ENCODE data around the gene THAP4. TPM values are rescaled to one million over a fixed set of nuclear protein-coding genes. Genes with fewer than 3 reads are reported as not detected.
A peak's percentile ranks its signal among the peaks of the same experiment; 100 is the strongest.

THAP4 gene
- total and polyA plus RNA-seq, 2 of the 13 experiments (the other 11 are each of a cell fraction or from before 2014, with no cell fraction given) = 59.7 to 75.7 TPM

- 0 out of 4 replicates have a peak, but pooled peaks of 1 of the 2 experiments have one; percentile 0 for TF ChIP-seq MAFK (conservative IDR thresholded peaks at IDR 0.05 in 1 of 2, IDR thresholded peaks at IDR 0.05 in 1 of 2; ENCODE audit: low read length in 2 of 2)
- no peak for TF ChIP-seq TRIM24 (CRISPR knock-in tag; IDR thresholded peaks at IDR 0.05)
- TF ChIP-seq ZBTB7B (CRISPR knock-in tag; IDR thresholded peaks at IDR 0.05) = peak; percentile 83
- TF ChIP-seq E2F2 (CRISPR knock-in tag; IDR thresholded peaks at IDR 0.05; ENCODE audit: borderline replicate concordance) = no peak; the same call in 1 of the 2 replicates
- TF ChIP-seq ZNF280B (CRISPR knock-in tag; IDR thresholded peaks at IDR 0.05; ENCODE audit: borderline replicate concordance) = peak; percentile 85
- peak; percentile 72 for TF ChIP-seq TFE3 (CRISPR knock-in tag; IDR thresholded peaks at IDR 0.05)
- no peak for TF ChIP-seq MLLT10 (CRISPR knock-in tag; IDR thresholded peaks at IDR 0.05)
- TF ChIP-seq MTF2 (CRISPR knock-in tag; IDR thresholded peaks at IDR 0.05; ENCODE audit: borderline replicate concordance) = no peak
- TF ChIP-seq ZNF557 (CRISPR knock-in tag; IDR thresholded peaks at IDR 0.05) = no peak
- no peak for TF ChIP-seq ZNF652 (CRISPR knock-in tag; IDR thresholded peaks at IDR 0.05; ENCODE audit: borderline replicate concordance, low read depth)
- TF ChIP-seq ZNF644 (CRISPR knock-in tag; IDR thresholded peaks at IDR 0.05; ENCODE audit: low read depth) = no peak
- TF ChIP-seq ZBTB42 (CRISPR knock-in tag; IDR thresholded peaks at IDR 0.05) = no peak
- TF ChIP-seq SOX5 (CRISPR knock-in tag; IDR thresholded peaks at IDR 0.05; ENCODE audit: borderline replicate concordance) = peak; percentile 49
- peak; percentile 90 for TF ChIP-seq ZNF205 (CRISPR knock-in tag; IDR thresholded peaks at IDR 0.05)
- peak; percentile 82 for TF ChIP-seq ZNF407 (CRISPR knock-in tag; IDR thresholded peaks at IDR 0.05; ENCODE audit: not compliant biosample characterization)
- peak; percentile 85 for TF ChIP-seq NFYB (CRISPR knock-in tag; IDR thresholded peaks at IDR 0.05)
- TF ChIP-seq ZBTB38 (CRISPR knock-in tag; IDR thresholded peaks at IDR 0.05) = peak; percentile 92
- peak; percentile 96 for TF ChIP-seq RBFOX2 (IDR thresholded peaks at IDR 0.05; ENCODE audit: low read depth, low read length)
Observed at GRCh38 chr2:241637018-241637794, at the start of gene THAP4, which contains the start of gene ATG4B (continued).
